GM19023 (cell line): ENCODE measurements around the gene RIPOR1.

Experiments
- ATAC-seq: cut with Tn5 transposase; IDR thresholded peaks from one replicate; pipeline ENCODE4 v1.9.1; 2021; ENCODE audit warnings: mild to moderate bottlenecking, moderate library complexity; ENCODE audit not compliant: unreplicated experiment

Gene RIPOR1

GRCh38 chr16:67549936-67550335, 21.3 kb downstream of the RIPOR1 start:
- ATAC-seq, result no peak

GRCh38 chr16:67551091-67551490, 22.5 kb downstream of the RIPOR1 start:
- no peak for ATAC-seq

- no peak for ATAC-seq
Observed at GRCh38 chr16:67551972-67552371, 23.3 kb downstream of the RIPOR1 start.

- no peak for ATAC-seq
Observed at GRCh38 chr16:67552476-67552875, 23.8 kb downstream of the RIPOR1 start.

- no peak for ATAC-seq
Observed at GRCh38 chr16:67555795-67556212, 27.2 kb downstream of the RIPOR1 start.

- no peak for ATAC-seq
Observed at GRCh38 chr16:67558859-67559258, 30.2 kb downstream of the RIPOR1 start.

- ATAC-seq, result no peak
Observed at GRCh38 chr16:67560827-67561342, 32.3 kb downstream of the RIPOR1 start.

GRCh38 chr16:67561501-67561823, 32.8 kb downstream of the RIPOR1 start:
- no peak for ATAC-seq

- peak; percentile 77 for ATAC-seq
Observed at GRCh38 chr16:67561824-67562525, 33.3 kb downstream of the RIPOR1 start.

- peak; percentile 50 for ATAC-seq
Observed at GRCh38 chr16:67562526-67562917, 33.9 kb downstream of the RIPOR1 start, which contains the start of gene CTCF. CTCF (plus strand) TSS chr16:67562526; CDS start chr16:67610833, 48,307 bp downstream.

- ATAC-seq, result peak; percentile 12
Observed at GRCh38 chr16:67562918-67563707, 34.5 kb downstream of the RIPOR1 start.

GRCh38 chr16:67563708-67564468, 35.3 kb downstream of the RIPOR1 start:
- ATAC-seq, result no peak

- ATAC-seq, result no peak
Observed at GRCh38 chr16:67565470-67566100, 37.0 kb downstream of the RIPOR1 start.

GRCh38 chr16:67571464-67571863, 42.8 kb downstream of the RIPOR1 start:
- ATAC-seq, result no peak

- no peak for ATAC-seq
Observed at GRCh38 chr16:67571981-67572431, 43.4 kb downstream of the RIPOR1 start.

GRCh38 chr16:67579686-67580085, 51.1 kb downstream of the RIPOR1 start:
- ATAC-seq, result no peak

GRCh38 chr16:67580202-67580601, 51.6 kb downstream of the RIPOR1 start:
- no peak for ATAC-seq

GRCh38 chr16:67593288-67593687, 64.7 kb downstream of the RIPOR1 start:
- no peak for ATAC-seq

- ATAC-seq, result no peak
Observed at GRCh38 chr16:67593701-67594100, 65.1 kb downstream of the RIPOR1 start.

- no peak for ATAC-seq
Observed at GRCh38 chr16:67594256-67594915, 65.8 kb downstream of the RIPOR1 start.
